Body of pancreas (tissue), 4 donors: ENCODE measurements around the gene DENND1C. TPM values are rescaled to one million over a fixed set of nuclear protein-coding genes. Genes with fewer than 3 reads are reported as not detected.

Source experiments
- ATAC-seq: fragments of 150-250 bp; one replicate; pipeline ENCODE4 v1.9.1; 2016
- DNase-seq, 4 donors: peaks; one replicate each; pipeline ENCODE4 v3.0.0-alpha.2; 2019
- H3K27ac ChIP-seq, 4 donors: fragments of 200-600 bp; sonication (generic); 1 replicate in 3 of 4; 2 replicates in 1 of 4; pipeline versions ENCODE4 v1.5.1 to v1.6.1; 2016 to 2019; ENCODE audit warnings: mild to moderate bottlenecking in 1 of 4, mixed read lengths in 1 of 4, moderate library complexity in 1 of 4
- H3K27me3 ChIP-seq, 2 donors: fragments of 200-600 bp; sonication (generic); one replicate each; pipeline ENCODE4 v1.6.0; 2016; ENCODE audit warnings: mild to moderate bottlenecking in 1 of 2
- H3K36me3 ChIP-seq, 2 donors: fragments of 200-600 bp; sonication (generic); replicated peaks in 1 of 2; 2 replicates each; pipeline ENCODE4 v1.5.1; 2016; ENCODE audit warnings: low read depth in 2 of 2; ENCODE audit not compliant: insufficient read depth in 1 of 2
- H3K4me1 ChIP-seq: fragments of 200-600 bp; sonication (generic); one replicate; pipeline ENCODE4 v1.6.0; 2016
- H3K4me3 ChIP-seq, 2 donors: fragments of 200-600 bp; sonication (generic); 1 replicate in 1 of 2; 2 replicates in 1 of 2; pipeline ENCODE4 v1.5.1; 2016 to 2019
- H3K9me3 ChIP-seq, 3 donors: fragments of 200-600 bp; sonication (generic); 1 replicate in 2 of 3; 2 replicates in 1 of 3; pipeline ENCODE4 v1.5.1; 2016
- CTCF ChIP-seq, 7 experiments: fragments of 450-650 bp in 4 of 7; fragments of 200-600 bp in 3 of 7; sonication (generic) in 3 of 7; IDR thresholded peaks; one replicate each; pipeline ENCODE4 v1.5.1; 2016 to 2019; ENCODE audit warnings: antibody characterized with exemption in 7 of 7
- POLR2A ChIP-seq, 3 donors: fragments of 450-650 bp; IDR thresholded peaks; one replicate each; pipeline ENCODE4 v1.6.1; 2016; ENCODE audit warnings: antibody characterized with exemption in 3 of 3, mild to moderate bottlenecking in 2 of 3
- WGBS, 2 donors: methylation state at CpG; one replicate each; pipeline ENCODE4 v1.1.5; 2017; 5-methylcytosine and 5-hydroxymethylcytosine counted together
- intact Hi-C: fragments of 100-400 bp; cut with DNase I; formaldehyde crosslinking; loops from one replicate; pipeline ENCODE4 v1.15.1; 2023
- total RNA-seq, 2 donors: library from RNA; depleted of rRNA; stranded (reverse); fragments of >200 nt; gene quantifications; one replicate each; pipeline ENCODE4 v1.1.0, GENCODE V29; 2016

DENND1C gene
- total RNA-seq, result 1 to 10 TPM; 1.0 to 1.3 TPM

- WGBS, 2 donors, result 33 to 42% methylated on average over 16 to 22 of the region's 24 CpGs
- Histone ChIP-seq H3K4me1 (peaks cover 4% of the 10 kb centered on the region), H3K36me3 (no peaks in the 10 kb centered on the region), H3K4me3 (no peak within 1 kb of the TSS), H3K27ac (no peak within 1 kb of the TSS), H3K9me3 (no peaks in the 10 kb centered on the region), H3K27me3 (no peaks in the 10 kb centered on the region)
- TF ChIP-seq CTCF (IDR thresholded peaks at IDR 0.05) (peak; percentile 17 to 60 (median 46)), POLR2A (IDR thresholded peaks at IDR 0.05) (peak in 1 of 3 donors; percentile 20)
- peak in 3 of 4 donors; percentile 34 to 43 (median 41) for DNase-seq
- peak; percentile 47 for ATAC-seq
- intact Hi-C loops, result no loop called here
Observed at GRCh38 chr19:6481541-6482342, at the start of gene DENND1C. Gene DENND1C, minus strand, starts transcription at chr19:6481787. Its CDS starts 92 bp downstream, at chr19:6481695.

- Histone ChIP-seq H3K4me1 (peaks cover 19% of the 10 kb centered on the region), H3K4me3 (peak within 1 kb of the TSS in 1 of 2 donors; percentile 12), H3K27ac (peak within 1 kb of the TSS in 1 of 4 donors; percentile 25), H3K36me3 (no peaks in the 10 kb centered on the region), H3K27me3 (peaks cover 0 to 15% of the 10 kb centered on the region in 2 donors), H3K9me3 (no peaks in the 10 kb centered on the region)
- WGBS, 2 donors, result 1% methylated on average over 28 to 44 of the region's 44 CpGs
- TF ChIP-seq CTCF (IDR thresholded peaks at IDR 0.05) (no peak), POLR2A (IDR thresholded peaks at IDR 0.05) (peak; percentile 45 to 60 (median 54))
- intact Hi-C loops, result no loop called here
- DNase-seq (peak; percentile 84 to 91 (median 89)), ATAC-seq (peak; percentile 92)
Observed at GRCh38 chr19:6530386-6531162, 49.0 kb upstream of the DENND1C start, which contains the start of gene TNFSF9. Gene TNFSF9, plus strand, starts transcription at chr19:6531026. Its CDS starts 11 bp downstream, at chr19:6531037.

- no peak overlapping the region for H3K27ac ChIP-seq
- TF ChIP-seq CTCF (IDR thresholded peaks at IDR 0.05), result no peak
- TF ChIP-seq POLR2A (IDR thresholded peaks at IDR 0.05), result no peak
- no peaks in the 10 kb centered on the region for H3K9me3 ChIP-seq
- H3K36me3 ChIP-seq, result no peaks in the 10 kb centered on the region
- H3K4me3 ChIP-seq, result no peak overlapping the region
- peaks cover 0 to 15% of the 10 kb centered on the region in 2 donors for H3K27me3 ChIP-seq
- WGBS, 2 donors, result 43 to 58% methylated on average over 2 of the region's 2 CpGs
- no peak for DNase-seq
- intact Hi-C loops, result loop anchor here (10.0 kb wide), 2 partner anchors 105 to 325 kb away; no protein-coding TSS in a partner anchor
- peaks cover 19% of the 10 kb centered on the region for H3K4me1 ChIP-seq
- ATAC-seq, result no peak
Observed at GRCh38 chr19:6529937-6530385, 48.4 kb upstream of the DENND1C start.

- H3K4me3 ChIP-seq, result no peak overlapping the region
- TF ChIP-seq CTCF (IDR thresholded peaks at IDR 0.05) (no peak), POLR2A (IDR thresholded peaks at IDR 0.05) (no peak)
- DNase-seq, result no peak
- H3K4me1 ChIP-seq, result peaks cover 15% of the 10 kb centered on the region
- no peaks in the 10 kb centered on the region for H3K9me3 ChIP-seq
- WGBS, 2 donors, result 46 to 57% methylated on average over 2 of the region's 2 CpGs
- H3K27me3 ChIP-seq, result peaks cover 0 to 15% of the 10 kb centered on the region in 2 donors
- H3K36me3 ChIP-seq, result no peaks in the 10 kb centered on the region
- H3K27ac ChIP-seq, result no peak overlapping the region
- no peak for ATAC-seq
- intact Hi-C loops, result loop anchor here (10.0 kb wide), 2 partner anchors 105 to 325 kb away; no protein-coding TSS in a partner anchor
Observed at GRCh38 chr19:6529351-6529750, 47.8 kb upstream of the DENND1C start.
